GM12878 (cell line): ENCODE results near the gene SORBS2. TPM values are rescaled to one million over a fixed set of nuclear protein-coding genes. Genes with fewer than 3 reads are reported as not detected.

ENCODE experiments used
- ATAC-seq: fragments of 200-7000 bp; cut with Tn5 transposase; 3 replicates; pipeline ENCODE4 v1.9.1; 2020; ENCODE audit warnings: mild to moderate bottlenecking, moderate library complexity
- BruUV-seq: library from RNA; stranded (reverse); fragments of 400-500 nt; replicated peaks from 2 replicates; lab custom pipeline; 2021; lab: Mats Ljungman, UMichigan
- CTCF ChIA-PET: fragments of 300-600 bp; sonication (Branson Sonifier 250); formaldehyde crosslinking; extraction: SDS; loops from one replicate; lab custom pipeline; 2021; ENCODE audit warnings: inconsistent platforms; lab: Yijun Ruan, JAX
- POLR2A ChIA-PET: fragments of 350-600 bp; formaldehyde crosslinking; extraction: SDS; loops from one replicate; lab custom pipeline; 2021; ENCODE audit warnings: inconsistent platforms; lab: Charles Lee
- RAD21 ChIA-PET: fragments of 300-600 bp; sonication (Branson Sonifier 250); formaldehyde crosslinking; loops from one replicate; lab custom pipeline; 2023; ENCODE audit warnings: antibody characterized with exemption; ENCODE audit not compliant: unreplicated experiment; lab: Charles Lee
- SMC1A ChIA-PET: fragments of 300-600 bp; sonication (Branson Sonifier 250); formaldehyde crosslinking; loops from one replicate; lab custom pipeline; 2023; ENCODE audit not compliant: unreplicated experiment, uncharacterized antibody; lab: Charles Lee
- DNase-seq: peaks from one replicate; pipeline ENCODE4 v3.0.0-alpha.2; 2011; ENCODE audit warnings: low read depth, low spot score
- FAIRE-seq: peaks from 3 replicates; lab custom pipeline; 2011; peaks lifted over from hg19 to GRCh38; lab: Jason Lieb, UNC
- H2AFZ ChIP-seq: 2 replicates; pipeline ENCODE4 v1.6.0; 2011; ENCODE audit warnings: low read depth, low read length, control low read depth; ENCODE audit not compliant: control insufficient read depth
- H3K27ac ChIP-seq: 2 replicates; pipeline ENCODE4 v1.5.1; 2011; ENCODE audit warnings: control low read depth; ENCODE audit not compliant: control insufficient read depth, insufficient read depth
- H3K27me3 ChIP-seq, 2 experiments: replicated peaks in 1 of 2; 2 replicates each; pipeline versions ENCODE4 v1.6.0 to v1.6.1; 2011; ENCODE audit warnings: low read length in 1 of 2; ENCODE audit not compliant: control insufficient read depth in 2 of 2, insufficient read depth in 2 of 2
- H3K36me3 ChIP-seq, 2 experiments: 2 replicates each; pipeline ENCODE4 v1.5.1; 2011; ENCODE audit warnings: low read length in 1 of 2; ENCODE audit not compliant: control insufficient read depth in 2 of 2, insufficient read depth in 2 of 2
- H3K4me1 ChIP-seq: 2 replicates; pipeline ENCODE4 v1.6.1; 2011; ENCODE audit warnings: mild to moderate bottlenecking, low read length, moderate library complexity, mixed read lengths; ENCODE audit not compliant: control insufficient read depth, insufficient read depth
- H3K4me2 ChIP-seq: 2 replicates; pipeline ENCODE4 v1.6.0; 2011; ENCODE audit warnings: control low read depth; ENCODE audit not compliant: control insufficient read depth, insufficient read depth
- H3K4me3 ChIP-seq: fragments of 200-600 bp; sonication (generic); 2 replicates; pipeline ENCODE4 v1.5.1; 2016
- H3K79me2 ChIP-seq: 2 replicates; pipeline ENCODE4 v1.6.0; 2011; ENCODE audit warnings: low read length; ENCODE audit not compliant: control insufficient read depth, insufficient read depth
- H3K9ac ChIP-seq: 2 replicates; pipeline ENCODE4 v1.8.0; 2011; ENCODE audit warnings: low read length, control low read depth, mixed read lengths; ENCODE audit not compliant: control insufficient read depth, insufficient read depth
- H3K9me3 ChIP-seq: replicated peaks from 3 replicates; pipeline ENCODE4 v1.5.1; 2011; ENCODE audit warnings: mild to moderate bottlenecking, low read length; ENCODE audit not compliant: control insufficient read depth, insufficient read depth
- H4K20me1 ChIP-seq: 2 replicates; pipeline ENCODE4 v1.6.0; 2011; ENCODE audit not compliant: control insufficient read depth, insufficient read depth
- CBX5 ChIP-seq: sonication (generic); IDR thresholded peaks from 2 replicates; pipeline ENCODE4 v1.6.1; 2016; ENCODE audit warnings: low read depth, moderate library complexity, mild to moderate bottlenecking, inconsistent platforms
- DPF2 ChIP-seq: fragments of 450-650 bp; IDR thresholded peaks from 2 replicates; pipeline ENCODE4 v1.6.1; 2017; ENCODE audit warnings: mild to moderate bottlenecking
- RELA ChIP-seq: fragments of 450-650 bp; IDR thresholded peaks from 2 replicates; pipeline ENCODE4 v1.8.0; 2014; ENCODE audit warnings: borderline replicate concordance; ENCODE audit not compliant: partially characterized antibody
- SREBF2 ChIP-seq: IDR thresholded peaks from 2 replicates; pipeline ENCODE4 v1.6.1; 2012; ENCODE audit warnings: mild to moderate bottlenecking, low read length
- WRNIP1 ChIP-seq: IDR thresholded peaks from 2 replicates; pipeline ENCODE4 v1.6.1; 2011; ENCODE audit warnings: low read depth, low read length, improper control_type of control experiment, borderline replicate concordance
- ZNF24 ChIP-seq: fragments of 450-650 bp; IDR thresholded peaks from 2 replicates; pipeline ENCODE4 v1.6.1; 2017; ENCODE audit warnings: antibody characterized with exemption, mild to moderate bottlenecking
- WGBS: methylation state at CpG from one replicate; pipeline ENCODE4 v1.1.6; 2016; ENCODE audit warnings: low lambda C conversion rate; ENCODE audit not compliant: insufficient replicate concordance, insufficient coverage; ENCODE audit errors: missing lambda C conversion rate; 5-methylcytosine and 5-hydroxymethylcytosine counted together
- in situ Hi-C: fragments of 300-500 bp; cut with MboI; formaldehyde crosslinking; loops from 9 replicates; pipeline ENCODE4 v1.14.3; 2018; ENCODE audit warnings: mixed read lengths
- intact Hi-C: fragments of 100-400 bp; cut with micrococcal nuclease; formaldehyde crosslinking; loops from one replicate; pipeline ENCODE4 v1.14.2; 2022; ENCODE audit not compliant: unreplicated experiment
- polyA plus RNA-seq, 11 experiments: library from polyadenylated mRNA; depleted of rRNA in 4 of 11; unstranded in 6 of 11; stranded (reverse) in 5 of 11; fragments of >200 nt; fragmentation: Nextera tagmentation in 4 of 11; fragmentation: Illumina TruSeq in 1 of 11; extraction: Ambion mirVana in 4 of 11; extraction: Trizol in 1 of 11; gene quantifications; 1 replicate in 1 of 11; 2 replicates in 10 of 11; pipeline versions ENCODE4 v1.2.1 to v1.2.3, GENCODE V29; 2011 to 2016; ENCODE audit warnings: inconsistent platforms in 2 of 11, missing spikeins in 2 of 11, low read depth in 1 of 11
- total RNA-seq, 4 experiments: library from RNA; depleted of rRNA in 3 of 4; stranded (reverse); fragments of >200 nt in 3 of 4; fragmentation: Illumina TruSeq in 1 of 4; extraction: Trizol in 1 of 4; gene quantifications; 2 replicates each; pipeline versions ENCODE4 v1.2.1 to v1.2.3, GENCODE V29; 2013 to 2021
- TF ChIP-seq, protein P1 (sequence below), 3 experiments: IDR thresholded peaks in 2 of 3; conservative IDR thresholded peaks in 1 of 3; 2 replicates each; pipeline ENCODE4 v1.5.1; 2011; ENCODE audit warnings: low read depth in 3 of 3, low read length in 3 of 3, mild to moderate bottlenecking in 3 of 3, control low read depth in 2 of 3, moderate library complexity in 2 of 3, inconsistent platforms in 1 of 3, mixed read lengths in 1 of 3; ENCODE audit not compliant: control insufficient read depth in 2 of 3, insufficient read depth in 1 of 3; ENCODE audit errors: extremely low read depth in 1 of 3

Gene SORBS2
- total and polyA plus RNA-seq, 10 of the 15 experiments (the other 5 are each of a cell fraction or from before 2014, with no cell fraction given) = 0.06 to 3.0 (median 0.79) TPM

DNA sequence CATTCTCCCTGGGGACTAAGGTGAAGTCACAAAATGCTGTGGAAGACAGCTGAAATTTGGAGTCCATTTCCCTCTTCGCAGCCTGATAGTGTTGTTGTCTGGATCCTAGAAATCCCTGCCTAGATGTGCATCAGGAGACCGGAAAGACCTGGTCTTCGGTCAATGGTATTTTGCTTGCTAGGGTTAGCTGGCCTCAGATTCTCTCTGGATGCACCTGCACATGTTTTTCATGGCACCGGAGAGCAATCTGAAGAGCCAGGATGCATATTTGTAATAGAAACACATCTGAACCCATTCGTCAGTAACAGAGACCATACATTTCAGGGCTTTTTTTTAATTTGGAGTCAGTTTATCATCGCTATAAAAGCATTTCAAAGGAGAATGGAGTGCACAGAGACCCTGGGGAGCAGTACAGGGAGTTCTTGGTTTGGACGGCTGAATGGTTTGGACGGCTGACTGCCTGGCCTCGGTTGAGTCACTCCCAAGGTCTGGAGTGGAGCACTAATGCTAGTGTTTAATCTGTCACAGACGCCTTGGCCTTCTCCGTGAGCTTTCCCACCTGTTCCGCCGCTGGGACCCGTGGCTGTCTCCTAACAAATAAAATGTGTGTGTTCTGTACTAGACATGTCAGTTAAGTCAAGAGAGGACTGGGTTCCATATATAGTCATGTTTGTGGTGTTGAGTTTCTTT lies 269.2 kb downstream of the SORBS2 start (continued):
- TF ChIP-seq CBX5 = no peak

DNA sequence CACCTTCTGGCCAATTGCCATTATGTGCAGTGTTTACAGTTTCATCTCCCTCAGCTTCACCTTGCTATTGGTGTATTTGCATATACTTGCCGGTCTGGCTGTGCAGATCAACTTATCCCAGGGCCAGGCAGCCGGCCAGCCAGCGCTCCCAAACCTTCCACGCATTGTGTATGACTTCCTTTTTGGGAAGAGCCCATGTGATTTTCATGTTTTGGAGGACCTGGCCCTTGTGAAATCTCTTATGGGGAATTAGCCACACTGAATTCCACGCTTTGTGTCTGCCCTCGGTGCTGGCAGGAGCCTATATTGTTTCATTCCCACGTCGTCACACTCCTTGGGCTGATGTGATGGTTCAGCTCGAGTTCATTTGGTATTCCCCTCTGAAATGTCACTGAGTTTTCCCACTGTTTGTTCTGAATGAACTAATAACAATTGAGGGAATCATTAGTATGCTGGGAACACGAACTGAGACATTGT lies 270.7 kb downstream of the SORBS2 start:
- ChIA-PET POLR2A (no interaction called here), CTCF (no interaction called here)
- no TSS peak for BruUV-seq

More for the DNA sequence above, 270.7 kb downstream of the SORBS2 start:
- no peak overlapping the region for H2AFZ ChIP-seq
- FAIRE-seq (no peak), ATAC-seq (no peak), DNase-seq (no peak)
- H3K9me3 ChIP-seq = no peaks in the 10 kb centered on the region; the same call in 2 of the 3 replicates
- intact Hi-C loops (no loop called here), in situ Hi-C loops (no loop called here)
- ChIA-PET SMC1A (no interaction called here), RAD21 (no interaction called here)
- H3K9ac ChIP-seq = no peak overlapping the region
- 33% methylated on average over 10 of the region's 10 CpGs for WGBS
- no peak overlapping the region for H3K4me3 ChIP-seq
- 0 out of 2 replicates have a peak overlapping the region, but pooled peaks have one; percentile 5 for H3K4me2 ChIP-seq
- no peaks in the 10 kb centered on the region for H3K36me3 ChIP-seq
- no peak overlapping the region for H3K27ac ChIP-seq
- no peaks in the 10 kb centered on the region for H3K79me2 ChIP-seq
- no peaks in the 10 kb centered on the region for H4K20me1 ChIP-seq
- no peaks in the 10 kb centered on the region for H3K4me1 ChIP-seq
- peaks cover 0 to 3% of the 10 kb centered on the region in 2 experiments; a peak in 3 of 4 replicates for H3K27me3 ChIP-seq
- no peak for TF ChIP-seq SREBF2
- TF ChIP-seq, protein P1, sequence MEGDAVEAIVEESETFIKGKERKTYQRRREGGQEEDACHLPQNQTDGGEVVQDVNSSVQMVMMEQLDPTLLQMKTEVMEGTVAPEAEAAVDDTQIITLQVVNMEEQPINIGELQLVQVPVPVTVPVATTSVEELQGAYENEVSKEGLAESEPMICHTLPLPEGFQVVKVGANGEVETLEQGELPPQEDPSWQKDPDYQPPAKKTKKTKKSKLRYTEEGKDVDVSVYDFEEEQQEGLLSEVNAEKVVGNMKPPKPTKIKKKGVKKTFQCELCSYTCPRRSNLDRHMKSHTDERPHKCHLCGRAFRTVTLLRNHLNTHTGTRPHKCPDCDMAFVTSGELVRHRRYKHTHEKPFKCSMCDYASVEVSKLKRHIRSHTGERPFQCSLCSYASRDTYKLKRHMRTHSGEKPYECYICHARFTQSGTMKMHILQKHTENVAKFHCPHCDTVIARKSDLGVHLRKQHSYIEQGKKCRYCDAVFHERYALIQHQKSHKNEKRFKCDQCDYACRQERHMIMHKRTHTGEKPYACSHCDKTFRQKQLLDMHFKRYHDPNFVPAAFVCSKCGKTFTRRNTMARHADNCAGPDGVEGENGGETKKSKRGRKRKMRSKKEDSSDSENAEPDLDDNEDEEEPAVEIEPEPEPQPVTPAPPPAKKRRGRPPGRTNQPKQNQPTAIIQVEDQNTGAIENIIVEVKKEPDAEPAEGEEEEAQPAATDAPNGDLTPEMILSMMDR (IDR thresholded peaks at IDR 0.05 in 2 of 3, conservative IDR thresholded peaks at IDR 0.05 in 1 of 3; ENCODE audit: control insufficient read depth in 2 of 3, extremely low read depth in 1 of 3, insufficient read depth in 1 of 3, low read depth in 3 of 3, low read length in 3 of 3) = no peak
- no peak for TF ChIP-seq DPF2
- no peak for TF ChIP-seq WRNIP1
- TF ChIP-seq RELA = no peak
- no peak for TF ChIP-seq ZNF24
